ENCODE measurements around the gene FANCD2OS.

The FANCD2OS gene, protein sequence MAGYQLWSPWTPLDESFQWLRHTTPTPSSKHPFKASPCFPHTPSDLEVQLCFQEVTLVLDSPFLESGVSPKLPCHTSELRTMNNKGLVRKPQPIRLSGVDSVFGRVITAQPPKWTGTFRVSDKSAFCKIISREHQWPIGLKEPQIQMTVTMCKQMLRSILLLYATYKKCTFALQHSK

DNA sequence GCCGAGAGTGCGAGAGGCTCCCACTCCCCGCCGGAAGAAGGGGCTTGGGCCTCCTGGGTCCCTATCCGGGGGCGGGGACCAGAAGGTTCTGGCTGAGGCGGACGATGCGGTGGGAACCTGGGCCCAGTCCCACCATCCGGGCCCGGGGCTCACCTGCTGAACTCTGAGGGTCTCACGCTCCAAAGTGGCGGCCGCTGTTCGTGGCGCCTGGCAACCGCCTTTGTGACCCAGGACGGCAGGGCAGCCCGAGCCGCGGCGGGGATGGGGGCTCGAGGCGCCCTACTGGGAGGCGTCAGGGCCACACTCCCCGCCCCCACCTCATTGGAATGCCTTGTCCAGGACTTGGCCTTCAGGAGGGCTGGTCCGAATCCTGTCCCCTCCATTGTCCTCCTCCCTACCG, at the start of gene FANCD2OS:
Gene FANCD2OS (minus strand): TSS at position 165 of the 400 bp plus-strand sequence. CDS start 3,481 bp downstream, outside the sequence.
- Mint-ChIP-seq H3K4me3 (no peak within 1 kb of the TSS), H3K27me3 (ENCODE audit: low read depth) (no peaks in the 10 kb centered on the region), H3K4me1 (no peaks in the 10 kb centered on the region), H3K27ac (no peak within 1 kb of the TSS), H3K36me3 (ENCODE audit: low read depth) (no peaks in the 10 kb centered on the region), H3K9me3 (no peaks in the 10 kb centered on the region)
- TF ChIP-seq, protein P1, sequence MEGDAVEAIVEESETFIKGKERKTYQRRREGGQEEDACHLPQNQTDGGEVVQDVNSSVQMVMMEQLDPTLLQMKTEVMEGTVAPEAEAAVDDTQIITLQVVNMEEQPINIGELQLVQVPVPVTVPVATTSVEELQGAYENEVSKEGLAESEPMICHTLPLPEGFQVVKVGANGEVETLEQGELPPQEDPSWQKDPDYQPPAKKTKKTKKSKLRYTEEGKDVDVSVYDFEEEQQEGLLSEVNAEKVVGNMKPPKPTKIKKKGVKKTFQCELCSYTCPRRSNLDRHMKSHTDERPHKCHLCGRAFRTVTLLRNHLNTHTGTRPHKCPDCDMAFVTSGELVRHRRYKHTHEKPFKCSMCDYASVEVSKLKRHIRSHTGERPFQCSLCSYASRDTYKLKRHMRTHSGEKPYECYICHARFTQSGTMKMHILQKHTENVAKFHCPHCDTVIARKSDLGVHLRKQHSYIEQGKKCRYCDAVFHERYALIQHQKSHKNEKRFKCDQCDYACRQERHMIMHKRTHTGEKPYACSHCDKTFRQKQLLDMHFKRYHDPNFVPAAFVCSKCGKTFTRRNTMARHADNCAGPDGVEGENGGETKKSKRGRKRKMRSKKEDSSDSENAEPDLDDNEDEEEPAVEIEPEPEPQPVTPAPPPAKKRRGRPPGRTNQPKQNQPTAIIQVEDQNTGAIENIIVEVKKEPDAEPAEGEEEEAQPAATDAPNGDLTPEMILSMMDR (IDR thresholded peaks at IDR 0.05; ENCODE audit: unreplicated experiment in 3 of 3) = no peak

DNA sequence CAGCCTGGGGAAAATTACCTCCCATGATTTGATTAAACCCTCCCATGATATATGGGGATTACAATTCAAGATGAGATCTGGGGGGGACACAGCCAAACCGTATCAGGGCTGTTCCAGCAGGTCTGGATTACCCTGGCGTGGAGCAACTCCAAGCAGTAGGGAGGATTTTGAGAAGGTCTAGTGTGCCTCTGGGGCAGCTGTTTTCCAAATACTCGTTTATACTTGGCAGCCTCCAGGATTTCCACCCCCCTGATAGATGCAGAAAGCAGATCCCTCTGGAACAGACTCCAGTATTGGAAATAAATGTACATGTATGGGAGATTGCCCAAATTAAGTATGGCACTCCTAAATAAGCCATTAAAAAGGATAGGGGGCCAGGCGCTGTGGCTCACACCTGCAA, 49.0 kb upstream of the FANCD2OS start:
- TF ChIP-seq, protein P1 (IDR thresholded peaks at IDR 0.05; ENCODE audit: unreplicated experiment in 3 of 3) = no peak
- Mint-ChIP-seq H3K9me3 (no peaks in the 10 kb centered on the region), H3K27ac (peak overlapping the region in 1 of 3 experiments; percentile 18), H3K4me1 (peaks cover 16% of the 10 kb centered on the region), H3K4me3 (no peak overlapping the region), H3K27me3 (ENCODE audit: low read depth) (no peaks in the 10 kb centered on the region), H3K36me3 (ENCODE audit: low read depth) (peaks cover 14% of the 10 kb centered on the region)

DNA sequence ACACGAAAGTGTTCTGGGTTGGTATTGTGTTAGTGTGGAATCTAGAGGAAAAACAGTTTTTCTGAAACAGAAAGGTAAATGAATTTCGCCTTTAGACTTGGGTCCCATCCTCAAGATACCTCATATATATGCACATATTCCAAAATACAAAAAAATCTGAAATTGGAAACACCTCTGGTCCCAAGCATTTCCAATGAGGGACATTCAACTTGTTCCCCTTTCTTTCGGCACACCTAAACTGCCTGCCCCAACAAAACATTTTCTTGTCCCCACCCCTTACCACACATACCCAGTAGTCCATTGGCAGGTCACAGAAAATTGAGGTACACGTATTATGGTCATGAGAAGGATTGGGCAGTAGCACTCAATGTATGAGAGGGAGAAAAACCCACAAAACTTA, 47.6 kb upstream of the FANCD2OS start:
- TF ChIP-seq, protein P1 (IDR thresholded peaks at IDR 0.05; ENCODE audit: unreplicated experiment in 3 of 3) = no peak
- H3K4me3 Mint-ChIP-seq = no peak overlapping the region

DNA sequence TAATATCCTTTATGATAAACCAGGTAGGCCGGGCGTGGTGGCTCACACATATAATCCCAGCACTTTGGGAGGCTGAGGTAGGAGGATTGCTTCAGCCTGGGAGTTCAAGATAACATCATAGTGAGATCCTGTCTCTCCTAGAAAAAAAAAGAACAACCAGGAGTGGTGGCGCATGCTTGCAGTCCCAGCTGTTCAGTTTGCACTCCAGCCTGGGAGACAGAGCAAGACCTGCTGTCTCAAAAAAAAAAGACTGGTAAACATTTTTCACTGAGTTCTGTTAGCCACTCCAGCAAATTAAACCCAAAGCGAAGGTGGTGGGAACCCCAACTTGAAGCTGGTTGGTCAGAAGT, 47.0 kb upstream of the FANCD2OS start:
- Mint-ChIP-seq H3K4me1 (peaks cover 10% of the 10 kb centered on the region), H3K9me3 (no peaks in the 10 kb centered on the region), H3K27ac (no peak overlapping the region), H3K27me3 (ENCODE audit: low read depth) (no peaks in the 10 kb centered on the region), H3K4me3 (no peak overlapping the region), H3K36me3 (ENCODE audit: low read depth) (peaks cover 32% of the 10 kb centered on the region)
- TF ChIP-seq, protein P1 (IDR thresholded peaks at IDR 0.05; ENCODE audit: unreplicated experiment in 3 of 3) = no peak

More for the DNA sequence above, 47.6 kb upstream of the FANCD2OS start:
- H3K27me3 Mint-ChIP-seq (ENCODE audit: low read depth) = no peaks in the 10 kb centered on the region
- H3K36me3 Mint-ChIP-seq (ENCODE audit: low read depth) = peaks cover 27% of the 10 kb centered on the region
- no peaks in the 10 kb centered on the region for H3K9me3 Mint-ChIP-seq
- peaks cover 15% of the 10 kb centered on the region for H3K4me1 Mint-ChIP-seq
- H3K27ac Mint-ChIP-seq = peak overlapping the region in 1 of 3 experiments; percentile 36

DNA sequence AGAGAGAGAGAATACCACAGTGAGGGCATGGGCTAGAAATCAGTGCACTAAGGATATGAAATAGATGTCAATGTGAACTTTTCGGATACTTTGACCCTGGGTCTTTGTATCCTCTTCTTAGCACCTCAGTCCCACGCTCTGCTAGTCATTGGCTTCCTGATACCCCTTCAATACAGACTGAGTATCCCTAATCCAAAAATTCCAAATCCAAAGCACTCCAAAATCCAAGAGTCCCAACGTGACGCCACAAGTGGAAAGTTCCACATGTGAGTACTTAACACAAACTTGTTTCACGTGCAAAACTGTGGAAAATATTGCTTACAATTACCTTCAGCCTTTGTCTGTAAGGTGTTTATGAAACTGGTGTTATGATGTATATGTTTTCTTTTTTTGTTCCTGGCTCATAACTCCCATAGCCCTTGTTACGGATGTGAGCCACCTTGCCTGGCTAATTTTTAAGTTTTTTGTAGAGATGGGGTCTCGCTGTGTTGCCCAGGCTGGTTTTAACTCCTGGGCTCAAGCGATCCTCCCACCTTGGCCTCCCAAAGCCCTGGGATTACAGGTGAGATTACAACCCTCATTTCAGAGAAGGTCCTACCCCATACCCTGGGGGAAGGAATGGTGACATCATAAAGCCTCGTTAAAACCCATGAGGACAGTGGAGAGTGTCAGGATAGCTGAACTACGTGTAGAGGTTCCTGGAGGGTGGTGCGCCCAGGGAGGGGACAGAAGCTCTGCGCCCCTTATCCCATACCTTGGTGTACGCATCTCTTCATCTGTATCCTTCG, 46.5 kb upstream of the FANCD2OS start:
- TF ChIP-seq, protein P1 (IDR thresholded peaks at IDR 0.05; ENCODE audit: unreplicated experiment in 3 of 3) = no peak
- H3K4me3 Mint-ChIP-seq = no peak overlapping the region
- no peaks in the 10 kb centered on the region for H3K27me3 Mint-ChIP-seq (ENCODE audit: low read depth)
- peaks cover 38% of the 10 kb centered on the region for H3K36me3 Mint-ChIP-seq (ENCODE audit: low read depth)
- H3K4me1 Mint-ChIP-seq = peaks cover 10% of the 10 kb centered on the region
- H3K27ac Mint-ChIP-seq = no peak overlapping the region
- no peaks in the 10 kb centered on the region for H3K9me3 Mint-ChIP-seq
